22Rv1 (cell line): ENCODE results near the gene IFNA10.

Source experiments
- ZFX ChIP-seq: fragments of 450-650 bp; IDR thresholded peaks from 2 replicates; pipeline ENCODE4 v1.6.1; 2017; ENCODE audit warnings: antibody characterized with exemption, borderline replicate concordance
- TF ChIP-seq, protein P1 (sequence below): fragments of 450-650 bp; IDR thresholded peaks from 2 replicates; pipeline ENCODE4 v1.5.1; 2017; ENCODE audit warnings: mild to moderate bottlenecking

DNA sequence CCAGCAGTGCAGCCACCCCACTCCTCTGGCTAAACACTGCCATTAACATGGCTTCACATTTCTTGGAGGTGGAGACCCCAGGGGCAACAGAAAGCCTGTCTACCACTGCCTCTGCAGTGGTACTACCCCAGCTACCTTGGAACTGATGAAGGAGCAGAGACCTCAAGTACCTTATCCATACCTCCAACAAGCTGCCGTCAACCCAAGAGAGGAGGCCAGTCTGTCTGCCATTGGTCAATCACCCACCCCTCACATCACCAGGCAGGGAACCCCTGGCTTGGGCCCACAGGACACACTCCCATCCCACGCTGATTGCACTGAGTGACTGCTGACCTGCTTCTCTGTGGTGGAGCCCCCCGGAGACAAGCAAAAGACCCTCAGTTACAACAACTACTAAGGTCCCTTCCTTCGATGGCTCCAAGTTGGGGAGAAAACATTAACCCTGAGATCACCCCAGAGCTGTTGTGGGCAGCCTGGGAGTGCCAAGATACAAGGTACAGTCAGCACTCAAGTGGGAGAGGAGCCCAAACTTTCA lies 27.3 kb upstream of the IFNA10 start:
- TF ChIP-seq, protein P1, sequence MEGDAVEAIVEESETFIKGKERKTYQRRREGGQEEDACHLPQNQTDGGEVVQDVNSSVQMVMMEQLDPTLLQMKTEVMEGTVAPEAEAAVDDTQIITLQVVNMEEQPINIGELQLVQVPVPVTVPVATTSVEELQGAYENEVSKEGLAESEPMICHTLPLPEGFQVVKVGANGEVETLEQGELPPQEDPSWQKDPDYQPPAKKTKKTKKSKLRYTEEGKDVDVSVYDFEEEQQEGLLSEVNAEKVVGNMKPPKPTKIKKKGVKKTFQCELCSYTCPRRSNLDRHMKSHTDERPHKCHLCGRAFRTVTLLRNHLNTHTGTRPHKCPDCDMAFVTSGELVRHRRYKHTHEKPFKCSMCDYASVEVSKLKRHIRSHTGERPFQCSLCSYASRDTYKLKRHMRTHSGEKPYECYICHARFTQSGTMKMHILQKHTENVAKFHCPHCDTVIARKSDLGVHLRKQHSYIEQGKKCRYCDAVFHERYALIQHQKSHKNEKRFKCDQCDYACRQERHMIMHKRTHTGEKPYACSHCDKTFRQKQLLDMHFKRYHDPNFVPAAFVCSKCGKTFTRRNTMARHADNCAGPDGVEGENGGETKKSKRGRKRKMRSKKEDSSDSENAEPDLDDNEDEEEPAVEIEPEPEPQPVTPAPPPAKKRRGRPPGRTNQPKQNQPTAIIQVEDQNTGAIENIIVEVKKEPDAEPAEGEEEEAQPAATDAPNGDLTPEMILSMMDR = no peak
- TF ChIP-seq ZFX = no peak
